A549 (cell line): ENCODE data around the gene ASB1.

ENCODE experiments used
- CBX8 ChIP-seq: fragments of 200-600 bp; sonication (generic); IDR thresholded peaks from 2 replicates; pipeline ENCODE4 v1.6.1; 2016
- CHD2 ChIP-seq: fragments of 150-350 bp; IDR thresholded peaks from 2 replicates; pipeline ENCODE4 v1.6.1; 2014; ENCODE audit warnings: low read length; ENCODE audit not compliant: partially characterized antibody
- CTCF ChIP-seq: fragments of >200 bp; sonication (Bioruptor Twin); formaldehyde crosslinking; IDR thresholded peaks from 3 replicates; pipeline ENCODE4 v1.5.1; 2016
- HDAC2 ChIP-seq: fragments of 200-600 bp; sonication (generic); IDR thresholded peaks from 2 replicates; pipeline ENCODE4 v1.6.1; 2016
- JUN ChIP-seq, 2 experiments: fragments of >200 bp; sonication (Bioruptor Twin); formaldehyde crosslinking; IDR thresholded peaks; 2 replicates in 1 of 2; 3 replicates in 1 of 2; pipeline ENCODE4 v1.6.1; 2016 to 2017
- JUNB ChIP-seq: fragments of >200 bp; sonication (Bioruptor Twin); formaldehyde crosslinking; IDR thresholded peaks from 2 replicates; pipeline ENCODE4 v1.6.1; 2016
- MAX ChIP-seq: IDR thresholded peaks from 2 replicates; pipeline ENCODE4 v1.6.1; 2012
- POLR2A ChIP-seq: IDR thresholded peaks from 2 replicates; pipeline ENCODE4 v1.6.1; 2012; ENCODE audit warnings: mild to moderate bottlenecking, low read length
- RAD21 ChIP-seq, 2 experiments: fragments of >200 bp in 1 of 2; sonication (Bioruptor Twin) in 1 of 2; formaldehyde crosslinking in 1 of 2; IDR thresholded peaks in 1 of 2; conservative IDR thresholded peaks in 1 of 2; 2 replicates in 1 of 2; 3 replicates in 1 of 2; pipeline ENCODE4 v1.6.1; 2012 to 2018; ENCODE audit warnings: inconsistent platforms in 1 of 2
- RNF2 ChIP-seq: fragments of 200-600 bp; sonication (generic); IDR thresholded peaks from 2 replicates; pipeline ENCODE4 v1.6.1; 2016; ENCODE audit warnings: low read depth, mild to moderate bottlenecking, antibody characterized with exemption, moderate library complexity, borderline replicate concordance
- ZC3H11A ChIP-seq: fragments of 450-650 bp; IDR thresholded peaks from 2 replicates; pipeline ENCODE4 v1.6.1; 2014; ENCODE audit warnings: antibody characterized with exemption, mild to moderate bottlenecking
- TF ChIP-seq, protein P1 (sequence below): fragments of 150-350 bp; IDR thresholded peaks from 2 replicates; pipeline ENCODE4 v1.6.1; 2014; ENCODE audit warnings: low read depth, mild to moderate bottlenecking, low read length

DNA sequence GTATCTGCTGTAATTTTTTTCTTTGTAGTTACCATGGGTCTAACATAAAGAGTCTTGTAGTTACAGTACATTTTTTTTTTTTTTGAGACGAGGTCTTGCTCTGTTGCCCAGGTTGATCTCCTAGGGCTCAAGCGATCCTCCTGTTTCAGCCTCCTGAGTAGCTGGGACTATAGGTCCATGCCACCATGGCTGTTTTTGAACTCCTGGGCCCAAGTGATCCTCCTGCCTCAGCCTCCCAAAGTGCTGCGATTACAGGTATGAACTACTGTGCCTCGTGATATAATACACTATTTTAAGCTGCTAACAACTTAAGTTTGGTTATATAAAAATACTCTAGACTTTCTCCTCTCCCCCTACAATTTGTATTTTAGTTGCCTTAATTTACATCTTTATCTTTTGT is 46.3 kb downstream of the ASB1 start:
- TF ChIP-seq JUNB (no peak), POLR2A (no peak), ZC3H11A (no peak), CTCF (no peak), CHD2 (no peak), RAD21 (conservative IDR thresholded peaks at IDR 0.05 in 1 of 2, IDR thresholded peaks at IDR 0.05 in 1 of 2) (no peak), JUN (IDR thresholded peaks at IDR 0.05) (no peak), HDAC2 (no peak), MAX (no peak), CBX8 (no peak), RNF2 (no peak)
- TF ChIP-seq, protein P1, sequence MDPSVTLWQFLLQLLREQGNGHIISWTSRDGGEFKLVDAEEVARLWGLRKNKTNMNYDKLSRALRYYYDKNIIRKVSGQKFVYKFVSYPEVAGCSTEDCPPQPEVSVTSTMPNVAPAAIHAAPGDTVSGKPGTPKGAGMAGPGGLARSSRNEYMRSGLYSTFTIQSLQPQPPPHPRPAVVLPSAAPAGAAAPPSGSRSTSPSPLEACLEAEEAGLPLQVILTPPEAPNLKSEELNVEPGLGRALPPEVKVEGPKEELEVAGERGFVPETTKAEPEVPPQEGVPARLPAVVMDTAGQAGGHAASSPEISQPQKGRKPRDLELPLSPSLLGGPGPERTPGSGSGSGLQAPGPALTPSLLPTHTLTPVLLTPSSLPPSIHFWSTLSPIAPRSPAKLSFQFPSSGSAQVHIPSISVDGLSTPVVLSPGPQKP = no peak
